HG02885 (cell line): Measurements from ENCODE around the gene PDE4C.

Source experiments
- ATAC-seq: cut with Tn5 transposase; IDR thresholded peaks from one replicate; pipeline ENCODE4 v1.9.1; 2021; ENCODE audit warnings: mild to moderate bottlenecking; ENCODE audit not compliant: unreplicated experiment, poor library complexity

Gene PDE4C

DNA sequence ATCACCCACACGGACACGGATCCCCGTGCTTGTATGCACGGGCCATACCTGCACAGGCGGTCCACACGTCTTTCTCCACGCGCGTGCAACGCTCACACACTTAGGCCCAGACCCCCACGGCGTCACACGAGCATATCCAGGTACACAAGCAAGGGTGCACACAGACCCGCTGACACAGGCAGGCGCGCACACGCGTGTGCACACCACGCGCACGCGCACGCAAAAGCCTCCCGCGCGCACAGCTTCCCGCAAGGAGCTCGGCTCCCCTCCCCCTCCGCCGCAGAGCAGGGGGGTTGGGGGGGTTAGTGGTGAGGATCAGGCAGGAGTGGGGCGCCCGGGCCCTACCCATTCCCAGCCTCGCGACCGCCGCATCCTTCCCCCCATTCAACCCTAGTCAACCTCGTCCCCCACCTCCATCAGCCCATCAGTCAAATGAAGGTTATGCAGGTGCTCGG, 22.8 kb downstream of the PDE4C start:
- no peak for ATAC-seq

DNA sequence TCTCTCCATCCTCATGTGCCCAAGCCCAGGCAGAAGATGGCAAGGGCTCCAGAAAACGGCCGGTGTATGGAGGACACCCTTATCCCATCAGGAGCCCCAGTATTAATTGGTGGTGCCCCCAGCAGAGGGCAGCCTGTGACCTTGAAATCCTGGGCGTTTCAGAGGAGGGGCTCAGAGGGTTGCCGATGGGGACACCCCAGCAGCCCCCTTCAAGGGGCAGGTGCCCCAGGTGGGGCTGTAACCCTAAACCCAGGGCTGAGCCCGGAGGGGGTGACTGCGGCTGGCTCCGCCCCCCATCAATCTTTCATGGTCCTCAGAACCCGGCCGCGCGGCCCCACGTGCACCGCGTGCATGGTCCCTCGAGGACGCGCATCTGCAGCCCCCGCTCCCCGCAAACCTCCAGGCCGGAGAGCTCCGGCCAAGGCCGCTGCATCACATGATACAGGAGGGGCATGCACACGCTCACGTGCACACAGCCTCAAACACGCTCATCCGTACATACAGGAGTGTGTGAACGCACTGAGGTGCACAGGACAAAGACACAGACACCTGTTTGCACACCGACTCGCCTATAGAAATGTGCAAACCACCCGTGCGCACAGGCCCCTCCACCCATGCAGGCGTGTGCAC, 23.3 kb downstream of the PDE4C start:
- ATAC-seq = no peak

- ATAC-seq = no peak
These were observed 23.9 kb downstream of the PDE4C start for GRCh38 chr19:18202397-18202777.

DNA sequence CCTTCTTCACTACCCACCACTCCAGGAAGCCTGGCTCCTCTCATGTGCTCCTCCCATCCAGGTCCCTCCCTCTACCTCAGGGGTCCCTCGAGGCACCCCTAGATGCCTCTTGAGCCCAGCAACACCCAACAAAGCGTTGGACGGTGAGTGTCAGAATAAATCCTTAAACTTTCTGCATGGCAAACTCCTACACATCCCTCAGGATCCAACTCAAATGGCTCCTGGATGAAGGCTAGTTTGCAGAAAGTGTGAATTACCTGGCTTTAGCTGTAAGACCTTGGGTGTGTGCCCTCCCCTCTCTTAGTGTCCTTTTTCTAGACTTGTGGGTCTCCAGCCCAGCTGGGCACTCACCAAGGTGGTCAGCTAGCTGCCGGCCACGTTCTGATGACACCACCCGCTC, 27.9 kb downstream of the PDE4C start:
- ATAC-seq = no peak

DNA sequence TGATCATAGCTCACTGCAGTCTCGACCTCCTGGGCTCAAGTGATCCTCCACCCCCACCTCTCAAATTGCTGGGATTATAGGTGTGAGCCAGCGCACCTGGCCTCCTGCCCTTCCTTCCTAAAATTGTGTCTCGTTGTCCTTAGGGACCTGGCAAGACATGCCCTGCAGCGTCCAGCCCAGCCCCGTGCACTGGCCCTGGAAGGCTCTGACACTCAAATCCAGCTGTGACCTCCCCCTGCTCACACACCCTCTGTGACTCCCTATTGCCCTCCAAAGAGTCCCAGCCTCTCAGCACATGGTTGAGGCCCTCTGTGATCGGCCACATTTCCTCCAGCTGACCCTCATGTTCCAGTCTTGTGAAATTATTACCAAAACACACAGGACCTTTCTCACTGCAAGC, 28.3 kb downstream of the PDE4C start:
- no peak for ATAC-seq

DNA sequence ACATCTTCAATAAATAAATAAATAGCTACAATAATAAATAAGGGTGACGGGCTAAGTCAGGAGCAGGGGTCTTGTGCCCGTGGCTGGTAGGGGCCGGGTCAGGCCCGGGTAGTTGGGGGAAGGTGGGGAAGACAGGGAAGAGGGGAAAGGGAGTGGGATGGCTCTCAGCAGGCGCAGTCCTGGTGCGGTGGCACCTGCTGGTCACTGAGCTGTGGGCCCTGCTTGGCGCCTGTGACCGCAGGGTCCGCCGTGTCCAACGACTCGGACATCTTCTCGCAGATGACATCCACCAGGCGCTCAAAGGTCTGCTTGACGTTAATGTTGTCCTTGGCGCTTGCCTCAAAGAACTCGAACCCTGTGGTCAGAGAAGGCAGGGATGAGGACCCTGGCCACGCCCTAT, 28.9 kb downstream of the PDE4C start:
- no peak for ATAC-seq

GRCh38 chr19:18196511-18196845, 29.8 kb downstream of the PDE4C start:
- ATAC-seq = no peak

DNA sequence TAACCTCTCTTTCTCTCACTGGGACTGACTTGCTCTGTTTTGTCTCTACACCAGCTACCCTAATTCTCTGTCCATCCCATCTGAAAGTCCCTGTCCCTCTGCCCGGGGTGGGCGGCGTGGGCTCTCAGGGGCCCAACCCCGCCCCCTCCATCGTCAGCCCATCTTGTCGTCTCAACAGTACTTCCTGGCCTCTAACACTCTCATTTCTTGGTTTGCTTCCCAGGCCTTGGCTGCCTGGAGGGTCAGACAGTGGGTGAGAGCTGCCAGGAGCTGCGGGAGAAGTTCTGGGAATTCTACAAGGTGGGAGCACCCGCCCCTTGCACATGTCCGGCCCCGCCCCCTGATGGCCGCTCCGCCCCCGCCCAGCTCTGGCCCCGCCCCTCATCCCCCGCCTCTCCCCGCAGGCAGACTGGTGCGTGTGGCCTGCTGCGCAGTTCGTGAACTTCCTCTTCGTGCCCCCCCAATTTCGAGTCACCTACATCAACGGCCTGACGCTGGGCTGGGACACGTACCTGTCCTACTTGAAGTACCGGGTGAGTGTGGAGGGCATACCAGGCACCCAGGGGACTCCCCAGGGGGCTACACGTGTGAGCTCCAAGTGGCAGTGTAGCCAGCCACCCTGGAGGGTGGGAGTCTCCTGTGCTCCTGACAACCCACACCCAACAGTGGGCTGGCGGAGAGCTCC, 31.5 kb downstream of the PDE4C start:
- no peak for ATAC-seq

- no peak for ATAC-seq
These were observed 32.1 kb downstream of the PDE4C start for GRCh38 chr19:18194181-18194530.

GRCh38 chr19:18193388-18194180, 32.7 kb downstream of the PDE4C start:
- peak; percentile 10 for ATAC-seq

DNA sequence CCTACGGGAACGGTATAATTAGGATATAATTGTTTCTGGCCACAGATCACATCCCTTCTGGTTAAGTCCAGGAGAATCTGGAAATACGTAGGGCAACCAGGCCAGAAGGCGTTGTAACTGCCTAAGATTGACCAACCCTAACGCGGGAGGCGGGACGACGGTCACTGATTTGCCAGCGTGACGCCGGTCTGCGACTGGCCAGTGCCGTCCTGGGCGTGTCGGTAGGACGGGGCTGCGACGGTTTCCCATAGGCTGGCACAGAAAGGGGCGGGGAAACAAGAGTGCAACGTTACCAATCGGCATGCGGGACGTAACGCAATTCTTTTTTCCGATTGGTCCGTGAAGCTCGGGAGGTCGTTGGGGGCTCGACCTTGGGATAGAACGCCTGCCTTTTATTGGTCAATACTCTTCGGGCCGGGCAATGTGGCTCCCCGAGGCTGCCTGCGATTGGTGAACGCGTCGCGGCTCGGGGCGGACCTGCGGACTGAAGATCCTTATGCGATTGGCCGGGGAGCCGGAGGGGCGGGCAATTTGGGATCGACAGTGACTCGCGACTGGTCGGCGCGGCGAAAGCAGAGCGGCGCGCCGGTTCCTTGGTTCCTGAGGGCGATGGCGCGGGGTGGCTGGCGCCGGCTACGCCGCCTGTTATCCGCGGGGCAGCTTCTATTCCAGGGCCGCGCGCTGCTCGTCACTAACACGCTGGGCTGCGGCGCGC, 33.4 kb downstream of the PDE4C start, which contains the start of gene MPV17L2:
Gene MPV17L2, plus strand, starts transcription at position 546 of the 715 bp plus-strand sequence. Its CDS starts 64 bp downstream, at position 610.
- ATAC-seq = peak; percentile 87

DNA sequence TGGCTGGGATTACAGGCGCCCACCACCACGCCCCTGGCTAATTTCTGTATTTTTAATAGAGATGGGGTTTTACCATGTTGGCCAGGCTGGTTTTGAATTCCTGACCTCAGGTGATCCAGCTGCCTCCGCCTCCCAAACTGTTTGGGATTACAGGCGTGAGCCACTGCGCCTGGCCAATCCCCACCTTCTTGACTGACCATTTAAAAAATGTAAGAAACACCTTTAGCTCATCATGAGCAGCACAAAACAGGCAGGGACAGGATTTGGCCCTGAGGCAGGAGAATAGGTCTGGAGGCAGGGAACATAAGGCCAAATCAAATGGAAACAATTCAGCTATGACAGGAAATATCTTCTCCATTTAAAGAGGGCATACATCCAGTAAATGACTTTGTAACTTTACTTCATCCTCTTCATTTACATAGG, 34.6 kb downstream of the PDE4C start:
- no peak for ATAC-seq

- no peak for ATAC-seq
These were observed 36.0 kb downstream of the PDE4C start for GRCh38 chr19:18190278-18190677.

GRCh38 chr19:18185538-18185937, 40.7 kb downstream of the PDE4C start:
- no peak for ATAC-seq

DNA sequence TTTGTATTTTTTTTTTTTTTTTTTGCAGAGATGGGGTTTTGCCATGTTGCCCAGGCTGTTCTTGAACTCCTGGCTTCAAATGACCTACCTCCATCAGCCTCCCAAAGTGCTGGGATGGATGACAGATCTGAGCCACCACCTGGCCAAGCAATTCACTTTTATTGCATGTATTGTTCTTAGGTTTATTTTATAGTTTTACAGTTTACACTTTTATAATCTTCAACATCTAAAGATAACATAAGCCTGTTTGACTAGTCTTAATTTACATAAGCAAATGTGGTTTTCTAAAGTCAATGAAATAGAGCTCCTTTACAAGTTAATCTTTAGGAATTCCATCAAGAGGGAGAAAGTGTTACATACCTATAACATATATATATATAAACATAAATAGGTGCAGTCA, 42.7 kb downstream of the PDE4C start:
- ATAC-seq = no peak

GRCh38 chr19:18179957-18180356, 46.3 kb downstream of the PDE4C start:
- ATAC-seq = no peak

- ATAC-seq = no peak
These were observed 49.6 kb downstream of the PDE4C start for GRCh38 chr19:18176367-18177310.

DNA sequence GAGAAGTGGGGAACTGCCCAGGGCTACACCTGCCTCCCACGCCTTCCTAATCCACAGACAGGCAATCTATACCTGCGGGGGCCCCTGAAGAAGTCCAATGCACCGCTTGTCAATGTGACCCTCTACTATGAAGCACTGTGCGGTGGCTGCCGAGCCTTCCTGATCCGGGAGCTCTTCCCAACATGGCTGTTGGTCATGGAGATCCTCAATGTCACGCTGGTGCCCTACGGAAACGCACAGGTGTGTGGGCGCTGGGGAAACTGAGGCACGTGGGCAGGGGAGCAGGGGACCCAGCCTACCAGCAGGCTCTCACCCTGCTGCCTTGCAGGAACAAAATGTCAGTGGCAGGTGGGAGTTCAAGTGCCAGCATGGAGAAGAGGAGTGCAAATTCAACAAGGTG, 51.3 kb downstream of the PDE4C start:
- ATAC-seq = no peak
